Keratinocyte (primary cell): ENCODE measurements around the gene CNOT4. TPM values are rescaled to one million over a fixed set of nuclear protein-coding genes. Genes with fewer than 3 reads are reported as not detected.
"Not testable (repeated sequence)": the region's sequence is repeated elsewhere in the genome, so short reads cannot be mapped to it uniquely, and the experiment has no call there.

Source experiments
- DNase-seq: peaks from one replicate; pipeline ENCODE4 v3.0.0-alpha.2; 2011; ENCODE audit warnings: low read depth, missing footprints, low spot score
- FAIRE-seq: peaks from 2 replicates; lab custom pipeline; 2011; peaks lifted over from hg19 to GRCh38; lab: Jason Lieb, UNC
- H2AFZ ChIP-seq: 2 replicates; pipeline ENCODE4 v1.6.0; 2012; ENCODE audit warnings: low read length, control low read depth, inconsistent platforms; ENCODE audit not compliant: control insufficient read depth
- H3K27ac ChIP-seq: 2 replicates; pipeline ENCODE4 v1.5.1; 2011; ENCODE audit warnings: low read length; ENCODE audit not compliant: control insufficient read depth, insufficient read depth
- H3K27me3 ChIP-seq: 3 replicates; pipeline ENCODE4 v1.6.0; 2011; ENCODE audit warnings: low read length; ENCODE audit not compliant: control insufficient read depth, insufficient read depth; ENCODE audit errors: extremely low read depth
- H3K36me3 ChIP-seq, 2 experiments: 2 replicates in 1 of 2; 3 replicates in 1 of 2; pipeline ENCODE4 v1.5.1; 2011; ENCODE audit warnings: low read length in 2 of 2, mild to moderate bottlenecking in 1 of 2; ENCODE audit not compliant: control insufficient read depth in 2 of 2, insufficient read depth in 2 of 2; ENCODE audit errors: extremely low read depth in 1 of 2
- H3K4me1 ChIP-seq: 3 replicates; pipeline ENCODE4 v1.5.1; 2011; ENCODE audit warnings: low read length; ENCODE audit not compliant: control insufficient read depth, insufficient read depth; ENCODE audit errors: extremely low read depth
- H3K4me2 ChIP-seq: 3 replicates; pipeline ENCODE4 v1.6.0; 2011; ENCODE audit warnings: low read depth, low read length; ENCODE audit not compliant: control insufficient read depth, insufficient read depth; ENCODE audit errors: extremely low read depth
- H3K4me3 ChIP-seq, 3 experiments: fragments of 200-600 bp in 1 of 3; sonication (generic) in 1 of 3; 2 replicates in 2 of 3; 3 replicates in 1 of 3; pipeline ENCODE4 v1.5.1; 2011 to 2016; ENCODE audit warnings: low read length in 3 of 3, mild to moderate bottlenecking in 3 of 3, control low read depth in 2 of 3, inconsistent platforms in 1 of 3, low read depth in 1 of 3, mixed read lengths in 1 of 3, mixed run types in 1 of 3, moderate library complexity in 1 of 3; ENCODE audit not compliant: control insufficient read depth in 2 of 3, insufficient read depth in 2 of 3; ENCODE audit errors: extremely low read depth in 1 of 3
- H3K79me2 ChIP-seq: 2 replicates; pipeline ENCODE4 v1.6.0; 2012; ENCODE audit warnings: low read length; ENCODE audit not compliant: control insufficient read depth, insufficient read depth
- H3K9ac ChIP-seq: 3 replicates; pipeline ENCODE4 v1.6.0; 2011; ENCODE audit warnings: low read length; ENCODE audit not compliant: control insufficient read depth, insufficient read depth; ENCODE audit errors: extremely low read depth
- H3K9me1 ChIP-seq: 3 replicates; pipeline ENCODE4 v1.6.0; 2011; ENCODE audit warnings: low read length; ENCODE audit not compliant: control insufficient read depth, insufficient read depth; ENCODE audit errors: extremely low read depth
- H3K9me3 ChIP-seq: 2 replicates; pipeline ENCODE4 v1.5.1; 2012; ENCODE audit warnings: low read depth, low read length; ENCODE audit not compliant: control insufficient read depth
- H4K20me1 ChIP-seq: 3 replicates; pipeline ENCODE4 v1.6.0; 2011; ENCODE audit warnings: low read length; ENCODE audit not compliant: control insufficient read depth, insufficient read depth; ENCODE audit errors: extremely low read depth
- CTCF ChIP-seq, 3 experiments: IDR thresholded peaks in 1 of 3; conservative IDR thresholded peaks in 1 of 3; optimal IDR thresholded peaks in 1 of 3; 2 replicates in 2 of 3; 3 replicates in 1 of 3; pipeline versions ENCODE3 to v1.5.1; 2011; ENCODE audit warnings: low read length in 3 of 3, mild to moderate bottlenecking in 3 of 3, moderate library complexity in 2 of 3, control low read depth in 1 of 3, inconsistent platforms in 1 of 3; ENCODE audit not compliant: insufficient read depth in 2 of 3; ENCODE audit errors: extremely low read depth in 1 of 3
- EZH2 ChIP-seq: IDR thresholded peaks from one replicate; pipeline ENCODE4 v1.6.1; 2012; ENCODE audit warnings: inconsistent platforms, mild to moderate bottlenecking, low read length, moderate library complexity
- dilution Hi-C: fragments of 300-500 bp; cut with MboI; formaldehyde crosslinking; loops from one replicate; pipeline ENCODE4 v1.7.0; 2020; ENCODE audit warnings: low sequenced_read_pairs; ENCODE audit not compliant: extremely low pct_ligation_motif_present
- polyA plus RNA-seq, 5 experiments: library from polyadenylated mRNA; depleted of rRNA in 3 of 5; stranded (reverse) in 3 of 5; stranded (forward) in 1 of 5; unstranded in 1 of 5; fragments of >200 nt; gene quantifications; 1 replicate in 1 of 5; 2 replicates in 3 of 5; 3 replicates in 1 of 5; pipeline versions ENCODE4 v1.2.1 to v1.2.3, GENCODE V29; 2011 to 2012; ENCODE audit warnings: missing spikeins in 2 of 5, low read depth in 1 of 5, low replicate concordance in 1 of 5

Gene CNOT4
- polyA plus RNA-seq, 1 donor (not counting 4 experiments of a cell fraction or from before 2014, with no cell fraction given) = 11.4 TPM

DNA sequence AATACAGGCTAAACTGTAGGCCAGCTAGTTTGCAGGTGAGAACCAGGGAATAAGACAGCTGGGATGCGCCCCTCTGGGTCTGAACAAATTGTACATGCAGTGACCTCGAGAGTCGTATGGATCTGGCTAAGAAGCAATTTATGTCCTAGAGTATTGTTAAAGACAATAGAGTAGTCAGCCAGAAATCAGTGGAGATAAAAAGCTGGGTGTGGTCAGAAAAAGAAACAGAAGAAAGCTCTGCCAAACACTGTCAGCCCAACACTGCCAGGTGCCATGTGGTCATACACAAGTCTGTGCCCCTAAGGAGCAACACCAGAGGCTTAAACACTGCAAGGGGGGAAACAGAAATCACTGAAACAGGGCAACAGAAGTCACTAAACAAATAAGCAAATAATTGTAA lies 62.2 kb downstream of the CNOT4 start:
- Histone ChIP-seq H3K9me1 (peaks cover 3% of the 10 kb centered on the region), H3K4me2 (no peak overlapping the region), H3K27ac (no peak overlapping the region), H4K20me1 (peaks cover 3% of the 10 kb centered on the region), H3K36me3 (peaks cover 0 to 2% of the 10 kb centered on the region in 2 experiments), H3K27me3 (no peaks in the 10 kb centered on the region), H3K79me2 (peaks cover 39% of the 10 kb centered on the region), H3K4me1 (peaks cover 6% of the 10 kb centered on the region), H2AFZ (no peak overlapping the region), H3K4me3 (no peak overlapping the region), H3K9me3 (no peaks in the 10 kb centered on the region), H3K9ac (no peak overlapping the region)
- DNase-seq = no peak
- FAIRE-seq = no peak
- dilution Hi-C loops = no loop called here
- TF ChIP-seq EZH2 (no peak), CTCF (optimal IDR thresholded peaks at IDR 0.05 in 1 of 3, IDR thresholded peaks at IDR 0.05 in 1 of 3, conservative IDR thresholded peaks at IDR 0.05 in 1 of 3; ENCODE audit: extremely low read depth in 1 of 3, insufficient read depth in 2 of 3, low read length in 3 of 3) (no peak)

- no peak overlapping the region for H3K27ac ChIP-seq
- H3K4me2 ChIP-seq = no peak overlapping the region
- H3K4me3 ChIP-seq = no peak overlapping the region
- H3K36me3 ChIP-seq = peaks cover 0 to 2% of the 10 kb centered on the region in 2 experiments
- FAIRE-seq (no peak), DNase-seq (no peak)
- H3K9me1 ChIP-seq = peaks cover 3% of the 10 kb centered on the region
- no peak overlapping the region for H3K9ac ChIP-seq
- peaks cover 3% of the 10 kb centered on the region for H4K20me1 ChIP-seq
- peaks cover 33% of the 10 kb centered on the region for H3K79me2 ChIP-seq
- H2AFZ ChIP-seq = no peak overlapping the region
- dilution Hi-C loops = no loop called here
- no peak for TF ChIP-seq CTCF (optimal IDR thresholded peaks at IDR 0.05 in 1 of 3, IDR thresholded peaks at IDR 0.05 in 1 of 3, conservative IDR thresholded peaks at IDR 0.05 in 1 of 3; ENCODE audit: extremely low read depth in 1 of 3, insufficient read depth in 2 of 3, low read length in 3 of 3)
- H3K9me3 ChIP-seq = no peaks in the 10 kb centered on the region
- no peaks in the 10 kb centered on the region for H3K27me3 ChIP-seq
- H3K4me1 ChIP-seq = peaks cover 9% of the 10 kb centered on the region
Measured at GRCh38 chr7:135445690-135446089, 64.2 kb downstream of the CNOT4 start.

DNA sequence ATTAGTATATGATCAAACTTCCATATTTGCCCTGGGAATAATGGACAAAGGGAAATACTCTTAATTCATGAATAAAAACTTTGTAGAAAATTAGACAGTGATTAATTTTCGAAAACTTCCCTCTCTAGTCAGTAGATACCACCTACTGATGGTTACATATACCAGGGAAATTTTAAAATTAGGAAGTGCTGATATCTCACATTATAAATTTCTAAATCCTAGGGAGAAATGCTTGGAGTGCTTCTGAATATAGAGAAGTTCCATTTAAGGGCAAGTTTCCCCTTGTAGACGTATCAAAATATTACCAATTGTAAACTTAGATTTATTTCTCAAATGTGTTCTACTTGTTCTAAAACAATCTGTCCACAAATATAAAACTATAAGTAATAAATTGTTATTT lies 64.6 kb downstream of the CNOT4 start:
- FAIRE-seq, dilution Hi-C loops: not testable (repeated sequence)
- H3K79me2 ChIP-seq = peaks cover 32% of the 10 kb centered on the region

More for the DNA sequence above, 64.6 kb downstream of the CNOT4 start:
- H3K27me3 ChIP-seq, H2AFZ ChIP-seq, H3K9me3 ChIP-seq, H3K4me2 ChIP-seq, H3K36me3 ChIP-seq, H3K4me1 ChIP-seq, H3K9me1 ChIP-seq, H3K27ac ChIP-seq, H4K20me1 ChIP-seq, H3K4me3 ChIP-seq, H3K9ac ChIP-seq, DNase-seq: not testable (repeated sequence)
